Calu3 (cell line): ENCODE measurements around the gene EHBP1. TPM values are rescaled to one million over a fixed set of nuclear protein-coding genes. Genes with fewer than 3 reads are reported as not detected.
A peak's percentile ranks its signal among the peaks of the same experiment; 100 is the strongest.
"Not testable (repeated sequence)": the region's sequence is repeated elsewhere in the genome, so short reads cannot be mapped to it uniquely, and the experiment has no call there.

ENCODE experiments used
- BruUV-seq: library from RNA; stranded (reverse); fragments of 400-500 nt; replicated peaks from 2 replicates; lab custom pipeline; 2021; lab: Mats Ljungman, UMichigan
- CTCF ChIA-PET: fragments of 300-600 bp; sonication (Branson Sonifier 250); formaldehyde crosslinking; loops from one replicate; lab custom pipeline; 2022; ENCODE audit warnings: antibody characterized with exemption; lab: Charles Lee
- DNase-seq: peaks from one replicate; pipeline ENCODE4 v3.0.0; 2022
- H3K27ac Mint-ChIP-seq: one replicate; pipeline ENCODE4 v1.8.0; 2022; ENCODE audit warnings: mixed read lengths; ENCODE audit not compliant: unreplicated experiment
- H3K27me3 Mint-ChIP-seq: one replicate; pipeline ENCODE4 v1.8.0; 2022; ENCODE audit warnings: mixed read lengths; ENCODE audit not compliant: unreplicated experiment
- H3K36me3 Mint-ChIP-seq: one replicate; pipeline ENCODE4 v1.8.0; 2022; ENCODE audit warnings: mild to moderate bottlenecking, moderate library complexity, mixed read lengths; ENCODE audit not compliant: insufficient read depth, unreplicated experiment
- H3K4me1 Mint-ChIP-seq: one replicate; pipeline ENCODE4 v1.8.0; 2022; ENCODE audit warnings: mild to moderate bottlenecking, low read depth, mixed read lengths; ENCODE audit not compliant: unreplicated experiment
- H3K4me3 Mint-ChIP-seq: one replicate; pipeline ENCODE4 v1.8.0; 2022; ENCODE audit warnings: mild to moderate bottlenecking, low read depth, moderate library complexity, mixed read lengths; ENCODE audit not compliant: unreplicated experiment
- H3K9me3 Mint-ChIP-seq: one replicate; pipeline ENCODE4 v1.8.0; 2022; ENCODE audit warnings: low read depth, mixed read lengths; ENCODE audit not compliant: unreplicated experiment
- CTCF ChIP-seq: fragments of 200-600 bp; IDR thresholded peaks from one replicate; pipeline ENCODE4 v1.8.0; 2022; ENCODE audit warnings: antibody characterized with exemption; ENCODE audit not compliant: unreplicated experiment
- intact Hi-C: fragments of 100-400 bp; cut with micrococcal nuclease; formaldehyde crosslinking; loops from one replicate; pipeline ENCODE4 v1.10.0; 2022; ENCODE audit not compliant: unreplicated experiment
- total RNA-seq: library from RNA; stranded (reverse); gene quantifications from 2 replicates; pipeline ENCODE4 v1.2.3, GENCODE V29; 2022

EHBP1 gene
- total RNA-seq, 1 experiment from 2014 or later: 82.9 TPM

- CTCF ChIA-PET: interaction anchor here (0.6 kb wide), 1 partner anchor 795 kb away, joined by 5 read pairs; no protein-coding TSS in a partner anchor
- Mint-ChIP-seq H3K36me3 (peaks cover 37% of the 10 kb centered on the region), H3K27me3 (no peaks in the 10 kb centered on the region), H3K4me1 (peaks cover 35% of the 10 kb centered on the region), H3K27ac (peak overlapping the region; percentile 2), H3K9me3 (peaks cover 5% of the 10 kb centered on the region), H3K4me3 (peak overlapping the region; percentile 61)
- intact Hi-C loops: loop anchor here (5.0 kb wide), 2 partner anchors 59 to 251 kb away; no protein-coding TSS in a partner anchor
- BruUV-seq: no TSS peak
- no peak for DNase-seq
- no peak for TF ChIP-seq CTCF
Measured at GRCh38 chr2:62708751-62709150, 3.2 kb downstream of the EHBP1 start.

GRCh38 chr2:62711832-62712494 is 6.5 kb downstream of the EHBP1 start:
- no peak for TF ChIP-seq CTCF
- intact Hi-C loops: no loop called here
- BruUV-seq: no TSS peak
- DNase-seq: no peak
- CTCF ChIA-PET: no interaction called here
- H3K4me1 Mint-ChIP-seq: peaks cover 17% of the 10 kb centered on the region
- no peak overlapping the region for H3K4me3 Mint-ChIP-seq
- H3K27ac Mint-ChIP-seq: no peak overlapping the region
- no peaks in the 10 kb centered on the region for H3K27me3 Mint-ChIP-seq
- peaks cover 13% of the 10 kb centered on the region for H3K36me3 Mint-ChIP-seq
- H3K9me3 Mint-ChIP-seq: peaks cover 5% of the 10 kb centered on the region

DNA sequence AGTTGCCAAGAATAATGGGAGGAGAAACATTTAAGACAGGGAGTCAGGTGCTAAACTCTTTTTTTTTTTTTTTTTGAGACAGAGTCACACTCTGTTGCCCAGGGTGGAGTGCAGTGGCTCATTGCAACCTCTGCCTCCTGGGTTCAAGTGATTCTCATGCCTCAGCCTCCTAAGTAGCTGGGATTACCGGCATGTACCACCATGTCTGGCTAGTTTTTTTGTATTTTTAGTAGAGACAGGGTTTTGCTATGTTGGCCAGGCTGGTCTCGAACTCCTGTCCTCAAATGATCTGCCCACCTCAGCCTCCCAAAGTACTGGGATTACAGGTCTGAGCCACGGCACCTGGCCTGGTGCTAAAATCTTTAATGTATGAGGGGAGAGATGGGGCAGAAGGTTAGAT is 7.7 kb downstream of the EHBP1 start:
- CTCF ChIA-PET, H3K4me3 Mint-ChIP-seq, intact Hi-C loops, H3K36me3 Mint-ChIP-seq, H3K27ac Mint-ChIP-seq, BruUV-seq, H3K27me3 Mint-ChIP-seq, H3K9me3 Mint-ChIP-seq, DNase-seq: not testable (repeated sequence)
- peaks cover 11% of the 10 kb centered on the region for H3K4me1 Mint-ChIP-seq

DNA sequence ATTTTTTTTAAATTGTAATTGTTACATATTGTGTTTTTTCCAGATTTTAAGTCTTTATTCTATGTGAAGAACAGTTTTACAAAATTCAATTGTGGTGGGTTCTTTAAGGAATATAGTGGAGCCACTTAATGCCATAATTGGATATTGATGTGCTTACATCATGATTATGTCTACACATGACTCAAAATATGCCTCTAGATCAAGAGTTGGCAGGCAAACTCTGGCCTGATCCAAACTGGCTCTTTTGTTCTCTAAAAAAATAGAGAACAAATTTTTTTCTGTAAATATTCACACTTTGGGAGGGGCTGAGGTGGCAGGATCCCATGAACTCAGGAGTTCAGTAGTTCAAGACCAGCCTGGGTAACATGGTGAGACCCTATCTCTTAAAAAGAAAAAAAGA is 8.3 kb downstream of the EHBP1 start:
- peaks cover 5% of the 10 kb centered on the region for H3K36me3 Mint-ChIP-seq
- DNase-seq: no peak
- CTCF ChIA-PET: no interaction called here
- H3K9me3 Mint-ChIP-seq: peaks cover 2% of the 10 kb centered on the region
- H3K4me1 Mint-ChIP-seq: peaks cover 5% of the 10 kb centered on the region
- intact Hi-C loops: no loop called here
- no peak for TF ChIP-seq CTCF
- no peak overlapping the region for H3K4me3 Mint-ChIP-seq
- no peak overlapping the region for H3K27ac Mint-ChIP-seq
- H3K27me3 Mint-ChIP-seq: no peaks in the 10 kb centered on the region
- no TSS peak for BruUV-seq

- no TSS peak for BruUV-seq
- no peaks in the 10 kb centered on the region for H3K27me3 Mint-ChIP-seq
- no peak for DNase-seq
- CTCF ChIA-PET: no interaction called here
- no peak for TF ChIP-seq CTCF
- H3K4me1 Mint-ChIP-seq: no peaks in the 10 kb centered on the region
- no peaks in the 10 kb centered on the region for H3K36me3 Mint-ChIP-seq
- intact Hi-C loops: no loop called here
- no peak overlapping the region for H3K27ac Mint-ChIP-seq
- no peaks in the 10 kb centered on the region for H3K9me3 Mint-ChIP-seq
- no peak overlapping the region for H3K4me3 Mint-ChIP-seq
Measured at GRCh38 chr2:62716768-62717167, 11.3 kb downstream of the EHBP1 start.
